Peyer's patch (tissue), 4 donors: ENCODE results near the gene NRG3. TPM values are rescaled to one million over a fixed set of nuclear protein-coding genes. Genes with fewer than 3 reads are reported as not detected.

Source experiments
- DNase-seq, 3 donors: peaks; one replicate each; pipeline ENCODE4 v3.0.0-alpha.2; 2017 to 2019
- H3K27ac ChIP-seq, 4 donors: fragments of 200-600 bp; sonication (generic); one replicate each; pipeline ENCODE4 v1.5.1; 2016 to 2019
- H3K27me3 ChIP-seq, 2 donors: fragments of 200-600 bp; sonication (generic); one replicate each; pipeline ENCODE4 v1.5.1; 2019
- H3K36me3 ChIP-seq, 3 donors: fragments of 200-600 bp; sonication (generic); one replicate each; pipeline ENCODE4 v1.5.1; 2016 to 2019
- H3K4me1 ChIP-seq, 4 donors: fragments of 200-600 bp; sonication (generic); one replicate each; pipeline ENCODE4 v1.5.1; 2016 to 2019
- H3K4me3 ChIP-seq, 4 donors: fragments of 200-600 bp; sonication (generic); 1 replicate in 3 of 4; 2 replicates in 1 of 4; pipeline ENCODE4 v1.5.1; 2016 to 2019; ENCODE audit warnings: mild to moderate bottlenecking in 1 of 4
- H3K9me3 ChIP-seq, 4 donors: fragments of 200-600 bp; sonication (generic); one replicate each; pipeline ENCODE4 v1.5.1; 2016 to 2019; ENCODE audit warnings: mild to moderate bottlenecking in 1 of 4
- POLR2A ChIP-seq, 2 donors: fragments of 450-650 bp; IDR thresholded peaks; one replicate each; pipeline ENCODE4 v1.5.1; 2017; ENCODE audit warnings: antibody characterized with exemption in 2 of 2, mild to moderate bottlenecking in 2 of 2, moderate library complexity in 2 of 2
- total RNA-seq, 4 donors: library from RNA; depleted of rRNA; stranded (reverse); fragments of >200 nt; gene quantifications; one replicate each; pipeline ENCODE4 v1.1.0, GENCODE V29; 2016
- TF ChIP-seq, protein P1 (sequence below), 6 experiments: fragments of 450-650 bp in 4 of 6; fragments of 200-600 bp in 2 of 6; sonication (generic) in 1 of 6; IDR thresholded peaks; one replicate each; pipeline ENCODE4 v1.5.1; 2017 to 2019; ENCODE audit warnings: antibody characterized with exemption in 6 of 6, mild to moderate bottlenecking in 3 of 6, moderate library complexity in 1 of 6

Gene NRG3
- total RNA-seq, 4 donors from 2014 or later = not detected

GRCh38 chr10:82922755-82923154 is 1047.8 kb downstream of the NRG3 start:
- Histone ChIP-seq H3K27me3 (no peaks in the 10 kb centered on the region), H3K27ac (no peak overlapping the region), H3K9me3 (no peaks in the 10 kb centered on the region), H3K36me3 (no peaks in the 10 kb centered on the region), H3K4me3 (no peak overlapping the region), H3K4me1 (no peaks in the 10 kb centered on the region)
- TF ChIP-seq POLR2A (IDR thresholded peaks at IDR 0.05) = no peak
- TF ChIP-seq, protein P1, sequence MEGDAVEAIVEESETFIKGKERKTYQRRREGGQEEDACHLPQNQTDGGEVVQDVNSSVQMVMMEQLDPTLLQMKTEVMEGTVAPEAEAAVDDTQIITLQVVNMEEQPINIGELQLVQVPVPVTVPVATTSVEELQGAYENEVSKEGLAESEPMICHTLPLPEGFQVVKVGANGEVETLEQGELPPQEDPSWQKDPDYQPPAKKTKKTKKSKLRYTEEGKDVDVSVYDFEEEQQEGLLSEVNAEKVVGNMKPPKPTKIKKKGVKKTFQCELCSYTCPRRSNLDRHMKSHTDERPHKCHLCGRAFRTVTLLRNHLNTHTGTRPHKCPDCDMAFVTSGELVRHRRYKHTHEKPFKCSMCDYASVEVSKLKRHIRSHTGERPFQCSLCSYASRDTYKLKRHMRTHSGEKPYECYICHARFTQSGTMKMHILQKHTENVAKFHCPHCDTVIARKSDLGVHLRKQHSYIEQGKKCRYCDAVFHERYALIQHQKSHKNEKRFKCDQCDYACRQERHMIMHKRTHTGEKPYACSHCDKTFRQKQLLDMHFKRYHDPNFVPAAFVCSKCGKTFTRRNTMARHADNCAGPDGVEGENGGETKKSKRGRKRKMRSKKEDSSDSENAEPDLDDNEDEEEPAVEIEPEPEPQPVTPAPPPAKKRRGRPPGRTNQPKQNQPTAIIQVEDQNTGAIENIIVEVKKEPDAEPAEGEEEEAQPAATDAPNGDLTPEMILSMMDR (IDR thresholded peaks at IDR 0.05) = no peak
- DNase-seq = no peak

DNA sequence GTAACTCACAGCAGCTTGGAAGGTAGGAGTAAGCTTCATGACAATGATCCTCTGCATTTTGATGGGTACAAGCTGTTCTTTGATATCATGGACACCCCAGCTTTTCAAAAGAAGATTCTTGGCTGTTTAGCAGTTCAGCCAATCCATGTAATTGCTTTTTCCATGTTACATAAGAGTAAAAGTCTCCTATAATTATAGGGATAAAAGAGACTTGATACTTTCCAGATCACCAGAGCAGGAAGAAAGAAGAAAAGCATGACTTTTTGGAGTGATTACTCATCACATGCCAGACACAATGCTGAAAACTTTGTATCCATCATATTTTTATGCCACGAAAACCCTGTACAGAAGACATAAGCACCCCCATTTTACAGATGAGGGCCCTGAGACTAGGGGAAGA is 1049.7 kb downstream of the NRG3 start:
- no peaks in the 10 kb centered on the region for H3K9me3 ChIP-seq
- DNase-seq = no peak

DNA sequence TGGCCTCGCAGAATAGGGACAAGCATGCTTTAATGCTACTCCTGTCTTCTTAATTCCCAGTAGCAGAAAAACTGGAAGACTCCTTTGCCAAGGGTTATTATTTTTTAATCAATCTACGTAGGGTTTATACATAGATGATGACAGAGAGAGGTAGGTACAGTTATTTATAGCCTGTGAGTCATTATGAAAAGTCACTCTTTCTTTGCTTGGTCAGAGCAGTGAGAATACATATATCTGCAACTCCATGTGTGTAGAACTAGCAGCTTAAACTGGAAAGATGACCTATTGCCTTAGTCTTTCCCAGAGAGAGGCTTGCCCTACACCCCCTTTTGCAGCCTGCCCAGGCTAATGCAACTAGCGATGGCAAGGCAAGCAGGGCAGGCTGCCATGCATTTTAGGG is 1050.6 kb downstream of the NRG3 start:
- Histone ChIP-seq H3K27me3 (no peaks in the 10 kb centered on the region), H3K27ac (no peak overlapping the region), H3K4me3 (no peak overlapping the region), H3K9me3 (no peaks in the 10 kb centered on the region), H3K36me3 (no peaks in the 10 kb centered on the region), H3K4me1 (no peaks in the 10 kb centered on the region)
- DNase-seq = no peak
- TF ChIP-seq POLR2A (IDR thresholded peaks at IDR 0.05) = no peak
- TF ChIP-seq, protein P1 (IDR thresholded peaks at IDR 0.05) = no peak

More for the DNA sequence above, 1049.7 kb downstream of the NRG3 start:
- Histone ChIP-seq H3K27ac (no peak overlapping the region), H3K4me1 (no peaks in the 10 kb centered on the region), H3K4me3 (no peak overlapping the region), H3K36me3 (no peaks in the 10 kb centered on the region), H3K27me3 (no peaks in the 10 kb centered on the region)
- no peak for TF ChIP-seq POLR2A (IDR thresholded peaks at IDR 0.05)
- TF ChIP-seq, protein P1 (IDR thresholded peaks at IDR 0.05) = no peak

DNA sequence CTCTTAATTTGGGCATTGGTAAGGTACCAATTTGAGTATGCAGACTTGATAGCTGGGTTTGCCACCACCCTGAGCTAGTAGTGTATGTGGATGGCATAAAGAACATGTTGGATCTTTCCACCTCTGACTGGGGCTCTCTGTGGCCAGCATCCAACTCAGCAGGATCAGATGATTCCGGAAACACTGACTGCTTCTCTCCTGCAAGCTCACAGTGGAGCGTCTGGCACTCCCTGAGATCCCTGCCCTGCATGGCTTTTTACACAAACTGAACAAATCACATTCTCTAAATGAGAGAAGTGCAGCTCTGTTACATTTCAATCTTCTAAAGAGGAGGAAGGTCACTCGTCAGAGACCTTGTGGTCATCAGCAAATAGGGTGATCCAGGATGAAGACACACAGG is 1057.5 kb downstream of the NRG3 start:
- Histone ChIP-seq H3K27ac (no peak overlapping the region), H3K4me3 (no peak overlapping the region), H3K9me3 (no peaks in the 10 kb centered on the region), H3K27me3 (no peaks in the 10 kb centered on the region), H3K36me3 (no peaks in the 10 kb centered on the region), H3K4me1 (no peaks in the 10 kb centered on the region)
- no peak for DNase-seq
- TF ChIP-seq POLR2A (IDR thresholded peaks at IDR 0.05) = no peak
- TF ChIP-seq, protein P1 (IDR thresholded peaks at IDR 0.05) = no peak

DNA sequence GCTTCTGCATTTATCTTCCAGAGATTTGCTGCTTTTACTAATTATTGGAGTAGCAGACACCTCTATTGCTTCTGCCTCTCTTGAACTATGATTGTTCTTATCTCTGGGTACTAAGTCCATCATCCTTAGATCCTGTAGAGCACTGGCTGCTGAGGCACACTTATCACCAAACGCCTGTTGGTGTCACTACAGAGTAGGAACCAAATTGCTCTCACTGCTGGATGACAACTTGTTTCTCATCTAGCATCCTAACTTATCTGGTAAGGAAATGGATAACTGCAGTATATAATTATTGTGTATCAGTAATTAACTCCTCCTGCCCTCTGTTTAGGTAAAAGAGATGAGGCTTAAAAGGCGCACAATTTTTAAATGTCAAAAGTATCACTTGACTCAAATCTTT is 1059.4 kb downstream of the NRG3 start:
- no peaks in the 10 kb centered on the region for H3K9me3 ChIP-seq
- H3K27me3 ChIP-seq = no peaks in the 10 kb centered on the region
- no peak for TF ChIP-seq POLR2A (IDR thresholded peaks at IDR 0.05)
- TF ChIP-seq, protein P1 (IDR thresholded peaks at IDR 0.05) = no peak
- no peak for DNase-seq
- no peaks in the 10 kb centered on the region for H3K36me3 ChIP-seq
- no peak overlapping the region for H3K4me3 ChIP-seq
- no peak overlapping the region for H3K27ac ChIP-seq
- H3K4me1 ChIP-seq = no peaks in the 10 kb centered on the region

DNA sequence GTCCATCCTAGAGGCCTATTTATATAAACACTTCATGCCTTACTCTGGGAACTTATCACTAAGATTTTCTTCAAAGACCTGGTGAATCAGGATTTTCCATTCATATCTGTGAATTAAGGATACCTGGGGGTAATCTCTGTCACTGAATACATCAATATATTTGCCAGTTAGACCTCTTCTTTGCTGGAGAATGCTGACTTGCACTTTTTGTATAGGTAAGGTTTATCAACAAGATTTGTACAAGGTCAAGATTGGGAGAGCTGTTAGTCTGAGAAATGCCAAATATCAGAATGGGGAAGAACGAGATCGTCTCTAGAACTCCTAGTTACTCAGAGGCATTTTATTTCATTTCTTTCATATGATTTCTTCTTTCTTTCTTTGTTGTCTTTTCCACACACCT is 1060.0 kb downstream of the NRG3 start:
- DNase-seq = no peak
- Histone ChIP-seq H3K9me3 (no peaks in the 10 kb centered on the region), H3K27me3 (no peaks in the 10 kb centered on the region), H3K4me3 (no peak overlapping the region), H3K4me1 (no peaks in the 10 kb centered on the region), H3K27ac (no peak overlapping the region), H3K36me3 (no peaks in the 10 kb centered on the region)
- TF ChIP-seq POLR2A (IDR thresholded peaks at IDR 0.05) = no peak
- TF ChIP-seq, protein P1 (IDR thresholded peaks at IDR 0.05) = no peak
